PFSK-1 (cell line): ENCODE results near the gene COMT.

Experiments
- POLR2AphosphoS5 ChIP-seq: IDR thresholded peaks from 2 replicates; pipeline ENCODE4 v1.6.1; 2012; ENCODE audit warnings: low read depth, mild to moderate bottlenecking, control low read depth, low read length, moderate library complexity
- SIN3A ChIP-seq: IDR thresholded peaks from 2 replicates; pipeline ENCODE4 v1.6.1; 2012; ENCODE audit warnings: mild to moderate bottlenecking, low read length, moderate library complexity, borderline replicate concordance; ENCODE audit not compliant: insufficient read depth
- TAF1 ChIP-seq: IDR thresholded peaks from 2 replicates; pipeline ENCODE4 v1.6.1; 2012; ENCODE audit warnings: low read length, control low read depth, borderline replicate concordance; ENCODE audit not compliant: insufficient read depth

GRCh38 chr22:19965771-19966709 lies 24.5 kb downstream of the COMT start:
- TF ChIP-seq SIN3A = no peak
- no peak; the same call in 1 of the 2 replicates for TF ChIP-seq POLR2AphosphoS5
- no peak for TF ChIP-seq TAF1
